MM.1S (cell line): Measurements from ENCODE around the gene BLCAP.

Experiments
- DNase-seq: peaks from one replicate; pipeline ENCODE4 v3.0.0-alpha.2; 2015
- H2AFZ ChIP-seq: fragments of 300-600 bp; sonication (generic); 2 replicates; pipeline ENCODE4 v1.6.0; 2016; ENCODE audit warnings: antibody characterized with exemption, low read length
- H3F3A ChIP-seq: fragments of 300-600 bp; sonication (generic); 2 replicates; pipeline ENCODE4 v1.6.1; 2016; ENCODE audit warnings: mild to moderate bottlenecking, antibody characterized with exemption, low read length, moderate library complexity, mixed read lengths; ENCODE audit not compliant: insufficient read depth
- H3K27ac ChIP-seq: fragments of 300-600 bp; sonication (generic); 2 replicates; pipeline ENCODE4 v1.5.1; 2016; ENCODE audit warnings: mild to moderate bottlenecking, low read length
- H3K27me3 ChIP-seq: fragments of 300-600 bp; sonication (generic); replicated peaks from 2 replicates; pipeline ENCODE4 v1.6.0; 2016; ENCODE audit warnings: low read length; ENCODE audit not compliant: insufficient read depth
- H3K36me3 ChIP-seq: fragments of 300-600 bp; sonication (generic); replicated peaks from 2 replicates; pipeline ENCODE4 v1.6.1; 2016; ENCODE audit warnings: mild to moderate bottlenecking, low read length, mixed read lengths; ENCODE audit not compliant: insufficient read depth
- H3K4me1 ChIP-seq: fragments of 300-600 bp; sonication (generic); 2 replicates; pipeline ENCODE4 v1.6.1; 2016; ENCODE audit warnings: low read length, mixed read lengths
- H3K4me2 ChIP-seq: fragments of 300-600 bp; sonication (generic); 2 replicates; pipeline ENCODE4 v1.6.0; 2016; ENCODE audit warnings: low read depth, low read length
- H3K4me3 ChIP-seq: fragments of 300-600 bp; sonication (generic); 2 replicates; pipeline ENCODE4 v1.5.1; 2016; ENCODE audit warnings: low read length, mixed read lengths
- H3K79me2 ChIP-seq: fragments of 300-600 bp; sonication (generic); 2 replicates; pipeline ENCODE4 v1.6.1; 2016; ENCODE audit warnings: mixed run types, low read length, mixed read lengths
- H3K9ac ChIP-seq: fragments of 300-600 bp; sonication (generic); 2 replicates; pipeline ENCODE4 v1.6.1; 2016; ENCODE audit warnings: low read length, mixed read lengths
- H3K9me2 ChIP-seq: fragments of 300-600 bp; sonication (generic); replicated peaks from 2 replicates; pipeline ENCODE4 v1.6.1; 2016; ENCODE audit warnings: mild to moderate bottlenecking, low read length, mixed read lengths; ENCODE audit not compliant: insufficient read depth
- H3K9me3 ChIP-seq: fragments of 300-600 bp; sonication (generic); replicated peaks from 2 replicates; pipeline ENCODE4 v1.6.1; 2016; ENCODE audit warnings: mild to moderate bottlenecking, low read length, mixed read lengths; ENCODE audit not compliant: insufficient read depth
- H4K20me1 ChIP-seq: fragments of 300-600 bp; sonication (generic); 2 replicates; pipeline ENCODE4 v1.6.1; 2016; ENCODE audit warnings: mild to moderate bottlenecking, low read length, moderate library complexity, mixed read lengths; ENCODE audit not compliant: insufficient read depth
- EZH2 ChIP-seq: fragments of 300-600 bp; sonication (generic); optimal IDR thresholded peaks from 2 replicates; pipeline ENCODE3; 2017; ENCODE audit warnings: low read depth, mild to moderate bottlenecking, antibody characterized with exemption, low read length, mixed read lengths
- EZH2phosphoT487 ChIP-seq: fragments of 300-600 bp; sonication (generic); IDR thresholded peaks from 2 replicates; pipeline ENCODE4 v1.6.1; 2018; ENCODE audit warnings: antibody characterized with exemption, low read length
- TF ChIP-seq, protein P1 (sequence below): fragments of 300-600 bp; sonication (generic); IDR thresholded peaks from 2 replicates; pipeline ENCODE4 v1.5.1; 2016; ENCODE audit warnings: antibody characterized with exemption, low read length, mixed read lengths

Gene BLCAP

DNA sequence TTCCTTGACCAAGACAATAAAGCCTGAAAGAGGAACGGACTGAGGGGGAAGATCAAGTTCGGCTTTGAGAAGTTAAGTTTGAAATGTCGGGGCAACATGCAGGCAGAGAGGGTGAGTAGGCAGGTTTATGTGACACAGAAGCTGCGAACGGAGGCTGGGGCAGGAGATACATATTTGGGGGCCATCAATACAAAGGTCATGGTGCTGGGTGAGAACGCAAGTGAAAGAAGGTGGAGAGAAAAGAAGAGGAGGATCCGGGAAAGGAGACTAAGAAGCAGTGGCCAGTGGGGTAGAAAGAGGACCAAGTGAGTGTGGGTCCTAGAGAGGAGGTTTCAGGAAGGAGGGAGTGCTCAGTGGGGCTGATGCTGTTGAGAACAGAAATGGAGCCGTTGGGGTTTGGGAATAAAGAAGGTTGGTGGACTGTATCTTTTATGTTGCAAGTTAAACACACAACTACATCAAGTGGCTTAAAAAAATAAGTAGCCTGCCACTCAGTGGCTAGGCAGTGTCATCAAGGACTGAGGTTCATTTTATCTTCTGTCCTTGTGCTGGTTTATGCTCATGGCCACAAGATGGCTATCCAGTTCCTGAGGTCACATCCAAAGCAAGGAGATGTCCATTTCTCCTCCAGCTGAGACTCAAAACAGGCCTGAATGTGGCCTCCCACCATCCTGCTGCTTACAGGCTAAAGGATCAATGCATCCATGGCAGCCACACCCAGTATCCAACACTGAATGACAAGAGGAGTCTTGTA is 1.7 kb upstream of the BLCAP start:
- Histone ChIP-seq H3F3A (peaks cover 5% of the 10 kb centered on the region; the same call in 1 of the 2 replicates), H3K9me3 (no peaks in the 10 kb centered on the region), H3K36me3 (no peaks in the 10 kb centered on the region), H3K4me2 (no peak overlapping the region), H3K4me3 (no peak overlapping the region), H3K4me1 (peaks cover 28% of the 10 kb centered on the region), H2AFZ (no peak overlapping the region), H3K79me2 (peaks cover 22% of the 10 kb centered on the region), H3K9me2 (no peaks in the 10 kb centered on the region), H3K27me3 (no peaks in the 10 kb centered on the region), H4K20me1 (no peaks in the 10 kb centered on the region), H3K27ac (no peak overlapping the region), H3K9ac (no peak overlapping the region)
- no peak for DNase-seq
- TF ChIP-seq EZH2phosphoT487 = no peak
- no peak for TF ChIP-seq EZH2
- TF ChIP-seq, protein P1, sequence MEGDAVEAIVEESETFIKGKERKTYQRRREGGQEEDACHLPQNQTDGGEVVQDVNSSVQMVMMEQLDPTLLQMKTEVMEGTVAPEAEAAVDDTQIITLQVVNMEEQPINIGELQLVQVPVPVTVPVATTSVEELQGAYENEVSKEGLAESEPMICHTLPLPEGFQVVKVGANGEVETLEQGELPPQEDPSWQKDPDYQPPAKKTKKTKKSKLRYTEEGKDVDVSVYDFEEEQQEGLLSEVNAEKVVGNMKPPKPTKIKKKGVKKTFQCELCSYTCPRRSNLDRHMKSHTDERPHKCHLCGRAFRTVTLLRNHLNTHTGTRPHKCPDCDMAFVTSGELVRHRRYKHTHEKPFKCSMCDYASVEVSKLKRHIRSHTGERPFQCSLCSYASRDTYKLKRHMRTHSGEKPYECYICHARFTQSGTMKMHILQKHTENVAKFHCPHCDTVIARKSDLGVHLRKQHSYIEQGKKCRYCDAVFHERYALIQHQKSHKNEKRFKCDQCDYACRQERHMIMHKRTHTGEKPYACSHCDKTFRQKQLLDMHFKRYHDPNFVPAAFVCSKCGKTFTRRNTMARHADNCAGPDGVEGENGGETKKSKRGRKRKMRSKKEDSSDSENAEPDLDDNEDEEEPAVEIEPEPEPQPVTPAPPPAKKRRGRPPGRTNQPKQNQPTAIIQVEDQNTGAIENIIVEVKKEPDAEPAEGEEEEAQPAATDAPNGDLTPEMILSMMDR = peak; percentile 17

- TF ChIP-seq, protein P1 = no peak
- no peak for TF ChIP-seq EZH2
- TF ChIP-seq EZH2phosphoT487 = no peak
- no peak for DNase-seq
Observed at GRCh38 chr20:37528446-37529213, 954 bp upstream of the BLCAP start.

GRCh38 chr20:37526839-37527637 is 638 bp downstream of the BLCAP start:
- Histone ChIP-seq H3K27me3 (no peaks in the 10 kb centered on the region), H3K4me1 (peaks cover 33% of the 10 kb centered on the region), H3K27ac (peak overlapping the region; percentile 82; the same call in 1 of the 2 replicates), H3K9me3 (no peaks in the 10 kb centered on the region), H3K9ac (peak overlapping the region; percentile 97), H2AFZ (peak overlapping the region; percentile 88), H3K4me2 (peak overlapping the region; percentile 91), H3K79me2 (peaks cover 43% of the 10 kb centered on the region), H3K4me3 (peak overlapping the region; percentile 91), H3K9me2 (no peaks in the 10 kb centered on the region), H4K20me1 (no peaks in the 10 kb centered on the region), H3K36me3 (no peaks in the 10 kb centered on the region), H3F3A (peaks cover 7% of the 10 kb centered on the region; the same call in 1 of the 2 replicates)
- TF ChIP-seq, protein P1 = no peak
- TF ChIP-seq EZH2phosphoT487 = no peak
- TF ChIP-seq EZH2 = no peak
- DNase-seq = no peak

More at GRCh38 chr20:37528446-37529213, 954 bp upstream of the BLCAP start:
- H3K9me3 ChIP-seq = no peaks in the 10 kb centered on the region
- H3K27me3 ChIP-seq = no peaks in the 10 kb centered on the region
- peaks cover 30% of the 10 kb centered on the region for H3K79me2 ChIP-seq
- peak overlapping the region; percentile 91 for H3K4me3 ChIP-seq
- H3K36me3 ChIP-seq = no peaks in the 10 kb centered on the region
- H3F3A ChIP-seq = peaks cover 7% of the 10 kb centered on the region; the same call in 1 of the 2 replicates
- H4K20me1 ChIP-seq = no peaks in the 10 kb centered on the region
- H2AFZ ChIP-seq = peak overlapping the region; percentile 88
- H3K27ac ChIP-seq = no peak overlapping the region
- H3K9ac ChIP-seq = peak overlapping the region; percentile 97
- peaks cover 33% of the 10 kb centered on the region for H3K4me1 ChIP-seq
- H3K4me2 ChIP-seq = peak overlapping the region; percentile 91
- H3K9me2 ChIP-seq = no peaks in the 10 kb centered on the region
